Measurements from ENCODE around the gene PTGIS.

The PTGIS gene

DNA sequence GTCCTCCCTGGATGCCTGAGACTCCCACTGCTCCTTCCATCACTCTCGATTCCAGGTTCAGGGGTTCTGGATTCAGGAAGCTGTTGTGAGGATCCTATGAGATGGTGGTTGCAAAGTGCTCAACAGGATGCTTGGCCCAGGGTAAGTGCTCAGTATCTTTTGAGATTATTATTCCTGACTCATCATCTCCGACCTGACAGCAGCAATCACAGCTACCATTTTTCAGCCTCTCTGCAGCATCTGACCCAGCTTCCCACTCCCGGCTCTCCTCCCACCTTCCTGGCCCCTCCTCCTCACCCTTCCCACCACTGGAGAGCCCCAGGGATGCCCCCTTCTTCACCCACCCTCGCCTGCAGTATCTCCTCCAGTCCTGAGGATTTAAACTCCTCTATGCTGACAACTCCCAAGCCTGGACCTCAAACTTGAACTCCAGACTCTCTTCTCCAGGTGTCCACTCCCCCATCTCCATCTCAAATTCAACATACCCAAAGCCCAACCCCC, 48.7 kb downstream of the PTGIS start:
- Histone ChIP-seq H3K9me3 (ENCODE audit: control insufficient read depth, insufficient read depth, low read depth, low read length) (no peaks in the 10 kb centered on the region), H3K27me3 (ENCODE audit: control insufficient read depth, insufficient read depth, low read length) (no peaks in the 10 kb centered on the region), H3K9ac (ENCODE audit: low read length) (no peak overlapping the region), H3K4me3 (ENCODE audit: low read depth, low read length) (no peak overlapping the region), H3K27ac (ENCODE audit: low read depth, low read length) (no peak overlapping the region), H3K36me3 (ENCODE audit: control insufficient read depth, insufficient read depth, low read length) (peaks cover 5% of the 10 kb centered on the region), H3K4me1 (ENCODE audit: control insufficient read depth, insufficient read depth, low read length) (no peaks in the 10 kb centered on the region)

DNA sequence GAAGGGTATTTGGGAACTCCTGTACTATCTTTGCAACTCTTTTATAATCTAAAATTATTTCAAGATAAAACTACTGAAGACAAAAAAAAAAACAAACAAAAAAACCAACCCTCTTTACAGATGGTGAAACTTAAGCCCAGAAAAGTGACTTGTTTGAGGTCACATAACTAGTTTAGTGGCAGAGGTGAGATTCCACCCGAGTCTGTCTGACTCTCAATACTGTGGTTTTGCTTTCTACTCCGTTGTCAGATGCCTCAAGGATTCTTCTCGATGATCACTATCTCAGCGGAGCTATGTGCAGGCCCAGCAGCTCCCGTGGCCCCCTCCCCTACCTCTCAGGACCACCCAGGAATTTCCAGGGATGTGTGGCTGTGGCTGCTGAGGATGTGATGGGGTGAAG, 49.4 kb downstream of the PTGIS start:
- H3K9me3 ChIP-seq (ENCODE audit: control insufficient read depth, insufficient read depth, low read depth, low read length): no peaks in the 10 kb centered on the region
- no peak overlapping the region for H3K9ac ChIP-seq (ENCODE audit: low read length)
- no peaks in the 10 kb centered on the region for H3K36me3 ChIP-seq (ENCODE audit: control insufficient read depth, insufficient read depth, low read length)
- no peaks in the 10 kb centered on the region for H3K27me3 ChIP-seq (ENCODE audit: control insufficient read depth, insufficient read depth, low read length)
- H3K27ac ChIP-seq (ENCODE audit: low read depth, low read length): no peak overlapping the region
- H3K4me1 ChIP-seq (ENCODE audit: control insufficient read depth, insufficient read depth, low read length): no peaks in the 10 kb centered on the region
- no peak overlapping the region for H3K4me3 ChIP-seq (ENCODE audit: low read depth, low read length)

DNA sequence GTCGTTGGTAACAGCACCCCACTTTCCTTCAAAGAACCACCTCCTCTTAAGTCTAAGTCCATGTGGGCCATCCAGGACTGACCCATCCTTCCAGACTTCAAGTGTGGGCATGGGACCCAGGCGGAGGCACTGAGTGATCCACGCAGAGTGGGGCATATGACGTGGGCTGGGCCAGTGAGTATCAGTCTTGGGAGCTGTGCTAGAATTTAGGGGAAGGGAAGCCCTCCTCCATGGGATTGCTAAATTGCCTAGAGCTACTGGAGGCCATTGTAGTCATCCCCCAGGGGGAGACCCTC, 50.2 kb downstream of the PTGIS start:
- H3K27ac ChIP-seq (ENCODE audit: low read depth, low read length): no peak overlapping the region
- H3K27me3 ChIP-seq (ENCODE audit: control insufficient read depth, insufficient read depth, low read length): no peaks in the 10 kb centered on the region
- H3K4me3 ChIP-seq (ENCODE audit: low read depth, low read length): no peak overlapping the region
- no peaks in the 10 kb centered on the region for H3K9me3 ChIP-seq (ENCODE audit: control insufficient read depth, insufficient read depth, low read depth, low read length)
- no peaks in the 10 kb centered on the region for H3K36me3 ChIP-seq (ENCODE audit: control insufficient read depth, insufficient read depth, low read length)
- no peaks in the 10 kb centered on the region for H3K4me1 ChIP-seq (ENCODE audit: control insufficient read depth, insufficient read depth, low read length)
- H3K9ac ChIP-seq (ENCODE audit: low read length): no peak overlapping the region

DNA sequence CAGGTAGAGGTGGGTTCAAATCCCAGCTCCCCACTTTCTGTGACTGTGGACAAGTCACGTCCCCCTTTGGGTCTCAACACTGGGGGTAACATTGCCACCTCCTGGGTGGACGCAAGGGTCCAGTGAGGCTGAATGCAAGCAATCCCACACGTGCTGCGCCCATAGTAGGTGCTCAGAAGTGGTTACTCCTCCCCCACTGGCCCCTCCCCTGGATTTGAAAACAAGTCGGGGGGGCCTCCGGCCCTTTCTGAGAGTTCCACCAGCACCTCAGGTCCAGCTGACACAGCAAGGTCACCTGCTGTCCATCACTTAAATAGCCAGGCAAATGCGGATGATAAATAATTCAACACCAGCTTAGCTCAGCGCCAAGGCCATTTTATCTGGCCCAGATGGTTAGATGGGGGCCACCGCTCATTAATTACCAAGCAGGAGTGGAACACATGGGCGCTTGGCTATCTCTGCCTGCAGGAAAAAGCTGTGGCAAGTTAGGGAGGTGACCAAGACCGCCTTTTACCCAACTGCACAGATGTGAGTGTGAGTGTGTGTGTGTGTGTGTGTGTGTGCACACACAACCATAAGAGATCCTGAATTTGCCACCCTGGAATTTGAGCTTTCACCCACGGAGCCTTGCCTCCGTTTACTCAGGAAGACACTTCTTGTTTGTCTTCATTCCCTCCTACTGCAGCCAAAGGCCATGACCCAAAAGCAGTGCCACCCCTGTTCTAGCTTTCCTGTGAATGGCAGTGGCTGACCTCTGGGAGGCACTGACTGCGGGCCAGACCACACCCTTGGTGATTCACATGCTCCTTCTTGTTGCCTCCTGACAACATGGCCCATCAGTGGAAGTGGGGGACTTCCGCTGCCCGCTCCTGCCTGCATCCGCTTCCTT, 50.8 kb downstream of the PTGIS start:
- Histone ChIP-seq H3K9ac (ENCODE audit: low read length) (no peak overlapping the region), H3K9me3 (ENCODE audit: control insufficient read depth, insufficient read depth, low read depth, low read length) (no peaks in the 10 kb centered on the region), H3K27ac (ENCODE audit: low read depth, low read length) (no peak overlapping the region), H3K4me3 (ENCODE audit: low read depth, low read length) (no peak overlapping the region), H3K4me1 (ENCODE audit: control insufficient read depth, insufficient read depth, low read length) (no peaks in the 10 kb centered on the region), H3K36me3 (ENCODE audit: control insufficient read depth, insufficient read depth, low read length) (peaks cover under 1% of the 10 kb centered on the region; the same call in 1 of the 2 replicates), H3K27me3 (ENCODE audit: control insufficient read depth, insufficient read depth, low read length) (no peaks in the 10 kb centered on the region)

DNA sequence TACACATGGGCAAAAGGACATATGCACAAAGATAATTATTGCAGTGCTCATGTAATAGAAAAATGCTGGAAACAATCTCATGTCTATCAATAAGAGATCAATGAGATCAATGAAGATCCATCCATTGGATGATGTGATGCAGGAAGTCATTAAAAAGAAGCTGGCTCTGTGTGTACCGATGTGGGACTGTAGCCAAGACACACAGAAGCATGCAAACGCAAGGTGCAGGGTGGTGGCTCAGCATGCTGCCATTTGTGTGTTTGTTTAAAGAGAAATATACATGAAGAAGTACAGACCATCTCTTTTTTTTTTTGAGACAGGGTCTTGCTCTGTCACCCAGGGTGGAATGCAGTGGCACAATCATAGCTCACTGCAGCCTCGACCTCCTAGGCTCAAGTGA, 52.4 kb downstream of the PTGIS start:
- Histone ChIP-seq H3K27me3 (ENCODE audit: control insufficient read depth, insufficient read depth, low read length) (no peaks in the 10 kb centered on the region), H3K27ac (ENCODE audit: low read depth, low read length) (no peak overlapping the region), H3K9ac (ENCODE audit: low read length) (no peak overlapping the region), H3K36me3 (ENCODE audit: control insufficient read depth, insufficient read depth, low read length) (peaks cover 2% of the 10 kb centered on the region; the same call in 1 of the 2 replicates), H3K4me3 (ENCODE audit: low read depth, low read length) (no peak overlapping the region), H3K9me3 (ENCODE audit: control insufficient read depth, insufficient read depth, low read depth, low read length) (no peaks in the 10 kb centered on the region), H3K4me1 (ENCODE audit: control insufficient read depth, insufficient read depth, low read length) (no peaks in the 10 kb centered on the region)

DNA sequence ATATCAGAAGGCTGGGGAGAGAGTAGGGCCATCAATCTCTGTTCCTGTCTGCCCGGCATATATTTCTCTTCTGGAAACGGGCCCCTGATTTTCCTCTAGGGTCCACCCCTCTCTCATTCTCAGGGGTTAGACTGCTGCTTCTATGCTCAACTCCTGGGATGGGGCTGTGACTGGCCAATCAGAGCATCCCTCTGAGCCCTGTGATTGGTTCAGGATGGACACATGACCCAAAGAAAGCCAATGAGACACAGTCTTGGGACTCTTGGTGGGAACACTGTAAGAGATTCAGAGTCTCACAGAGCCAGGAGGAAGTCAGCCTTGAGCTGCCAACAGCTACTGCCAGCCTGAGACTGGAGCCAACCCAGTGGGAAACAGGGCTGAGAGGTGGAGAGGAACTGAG, 54.4 kb downstream of the PTGIS start:
- no peak overlapping the region for H3K9ac ChIP-seq (ENCODE audit: low read length)
- peaks cover 2% of the 10 kb centered on the region; the same call in 1 of the 2 replicates for H3K36me3 ChIP-seq (ENCODE audit: control insufficient read depth, insufficient read depth, low read length)
- H3K4me1 ChIP-seq (ENCODE audit: control insufficient read depth, insufficient read depth, low read length): no peaks in the 10 kb centered on the region
- H3K27ac ChIP-seq (ENCODE audit: low read depth, low read length): no peak overlapping the region
- no peaks in the 10 kb centered on the region for H3K9me3 ChIP-seq (ENCODE audit: control insufficient read depth, insufficient read depth, low read depth, low read length)
- no peak overlapping the region for H3K4me3 ChIP-seq (ENCODE audit: low read depth, low read length)
- H3K27me3 ChIP-seq (ENCODE audit: control insufficient read depth, insufficient read depth, low read length): no peaks in the 10 kb centered on the region

DNA sequence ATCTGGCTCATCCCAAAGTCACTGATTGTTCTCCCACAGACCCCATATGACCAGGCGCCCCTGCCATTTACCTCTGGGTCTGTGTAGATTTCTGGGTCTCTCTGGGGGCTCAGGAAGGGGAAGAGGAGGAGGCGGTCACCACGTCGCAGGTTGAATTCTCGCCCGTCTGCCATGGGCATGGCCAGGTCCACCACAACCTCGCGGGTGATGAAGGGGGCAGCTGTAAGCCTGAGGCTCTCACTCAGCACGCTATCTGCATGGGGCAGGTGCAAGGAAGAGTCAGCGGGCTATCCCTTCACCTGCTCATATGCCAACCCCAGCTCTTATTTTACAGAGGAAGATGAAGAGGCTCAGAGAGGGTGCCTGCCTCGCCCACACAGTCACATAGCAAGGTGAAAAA, 54.9 kb downstream of the PTGIS start:
- H3K4me1 ChIP-seq (ENCODE audit: control insufficient read depth, insufficient read depth, low read length): no peaks in the 10 kb centered on the region
- H3K36me3 ChIP-seq (ENCODE audit: control insufficient read depth, insufficient read depth, low read length): peaks cover 2% of the 10 kb centered on the region; the same call in 1 of the 2 replicates
- no peaks in the 10 kb centered on the region for H3K27me3 ChIP-seq (ENCODE audit: control insufficient read depth, insufficient read depth, low read length)
- no peaks in the 10 kb centered on the region for H3K9me3 ChIP-seq (ENCODE audit: control insufficient read depth, insufficient read depth, low read depth, low read length)
- H3K4me3 ChIP-seq (ENCODE audit: low read depth, low read length): no peak overlapping the region
- H3K27ac ChIP-seq (ENCODE audit: low read depth, low read length): no peak overlapping the region
- H3K9ac ChIP-seq (ENCODE audit: low read length): no peak overlapping the region

DNA sequence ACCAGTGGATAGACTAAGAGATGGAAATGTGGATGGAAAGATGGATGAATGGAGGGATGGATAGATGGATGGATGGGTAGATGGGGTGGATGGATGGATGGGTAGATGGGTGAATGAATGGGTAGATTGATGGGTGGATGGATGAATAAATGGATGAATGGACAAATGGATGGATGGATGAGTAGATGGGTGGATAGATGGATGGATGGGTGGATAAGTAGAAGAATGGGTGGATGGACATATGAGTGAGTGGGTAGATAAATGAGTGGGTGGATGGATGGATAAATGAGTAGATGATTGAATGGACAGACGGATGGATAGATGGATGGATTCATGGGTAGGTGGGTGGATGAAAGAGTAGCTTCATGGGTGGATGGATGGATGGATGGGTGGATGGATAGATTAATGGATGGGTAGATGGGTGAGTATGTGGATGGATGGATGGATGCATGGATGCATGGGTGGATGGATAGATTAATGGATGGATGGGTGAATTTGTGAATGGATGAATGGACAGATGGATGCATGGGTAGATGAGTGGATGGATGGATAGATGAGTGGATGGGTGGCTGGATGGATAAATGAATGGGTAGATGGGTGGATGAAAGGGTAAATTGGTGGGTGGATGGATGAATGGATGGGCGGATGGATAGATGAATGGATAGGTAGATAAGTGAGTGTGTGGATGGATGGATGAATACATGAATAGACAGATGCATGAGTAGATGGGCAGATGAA, 56.0 kb downstream of the PTGIS start:
- no peak overlapping the region for H3K9ac ChIP-seq (ENCODE audit: low read length)
- H3K9me3 ChIP-seq (ENCODE audit: control insufficient read depth, insufficient read depth, low read depth, low read length): no peaks in the 10 kb centered on the region
- H3K36me3 ChIP-seq (ENCODE audit: control insufficient read depth, insufficient read depth, low read length): peaks cover 2% of the 10 kb centered on the region; the same call in 1 of the 2 replicates
- no peak overlapping the region for H3K4me3 ChIP-seq (ENCODE audit: low read depth, low read length)
- H3K27ac ChIP-seq (ENCODE audit: low read depth, low read length): no peak overlapping the region
- H3K27me3 ChIP-seq (ENCODE audit: control insufficient read depth, insufficient read depth, low read length): no peaks in the 10 kb centered on the region
- H3K4me1 ChIP-seq (ENCODE audit: control insufficient read depth, insufficient read depth, low read length): no peaks in the 10 kb centered on the region

DNA sequence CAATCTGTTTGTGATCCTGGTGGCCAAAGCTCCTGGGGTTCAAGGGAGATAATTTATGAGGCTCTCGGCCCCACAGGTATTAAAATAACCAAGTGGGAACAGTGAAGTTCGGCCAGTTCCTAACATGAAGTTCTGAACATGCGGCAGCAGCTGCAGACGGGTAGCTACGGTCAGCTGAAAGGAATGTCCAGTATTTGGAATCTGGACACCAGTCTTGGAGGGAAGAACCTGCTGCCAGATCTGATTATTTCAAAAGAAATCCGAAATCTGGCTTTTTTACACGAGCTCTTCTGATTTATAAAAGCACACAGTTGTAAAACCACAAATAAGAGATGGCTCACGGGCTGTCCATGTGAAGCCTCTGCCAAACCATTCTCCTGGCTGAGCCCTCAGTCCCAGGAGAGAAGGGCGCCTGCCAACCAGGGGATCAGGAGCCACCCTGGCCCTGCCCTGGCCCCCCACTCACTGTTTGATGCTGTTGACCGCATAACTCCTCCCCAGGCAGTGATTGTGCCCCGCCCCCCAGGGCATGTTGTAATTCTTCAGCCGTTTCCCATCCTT, 57.3 kb downstream of the PTGIS start:
- H3K9ac ChIP-seq (ENCODE audit: low read length): no peak overlapping the region
- H3K27ac ChIP-seq (ENCODE audit: low read depth, low read length): no peak overlapping the region
- no peak overlapping the region for H3K4me3 ChIP-seq (ENCODE audit: low read depth, low read length)
- peaks cover 2% of the 10 kb centered on the region; the same call in 1 of the 2 replicates for H3K36me3 ChIP-seq (ENCODE audit: control insufficient read depth, insufficient read depth, low read length)
- H3K9me3 ChIP-seq (ENCODE audit: control insufficient read depth, insufficient read depth, low read depth, low read length): no peaks in the 10 kb centered on the region
- no peaks in the 10 kb centered on the region for H3K27me3 ChIP-seq (ENCODE audit: control insufficient read depth, insufficient read depth, low read length)
- H3K4me1 ChIP-seq (ENCODE audit: control insufficient read depth, insufficient read depth, low read length): no peaks in the 10 kb centered on the region

DNA sequence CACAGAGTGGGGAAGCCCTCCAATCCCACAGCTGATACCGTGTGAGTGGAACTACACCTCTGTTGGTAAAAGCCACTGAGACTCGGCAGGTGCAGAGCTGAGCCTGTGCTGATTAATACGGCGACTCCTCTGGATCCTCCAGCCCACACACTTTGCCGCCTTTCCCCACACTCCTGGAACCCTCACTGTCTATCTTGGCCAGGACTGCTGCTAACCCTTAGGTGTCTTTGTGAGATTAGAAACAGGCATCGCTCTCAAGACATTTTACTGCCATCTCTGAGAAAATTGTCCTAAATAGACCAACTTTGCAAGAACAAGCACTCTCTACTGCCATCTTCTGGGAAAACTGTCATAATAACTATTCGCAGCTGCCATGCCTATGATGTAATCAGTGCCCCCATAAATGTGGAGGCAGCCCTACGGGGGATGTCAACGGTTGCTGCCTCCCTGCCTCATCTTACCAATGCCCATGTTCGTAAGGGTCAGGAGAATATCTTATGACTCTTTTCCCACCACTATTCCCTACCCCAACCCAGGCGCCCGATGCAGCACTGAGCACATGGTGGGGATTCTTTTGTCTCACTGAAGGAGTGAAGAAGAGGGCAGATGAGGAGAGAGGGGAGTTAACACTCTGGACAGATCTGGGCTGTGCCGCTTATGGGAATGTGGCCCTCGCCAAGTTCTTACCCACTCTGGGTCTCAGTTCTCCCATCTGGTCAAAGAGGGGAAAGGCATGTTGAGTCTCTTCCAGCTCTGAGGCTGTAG, 59.3 kb downstream of the PTGIS start:
- Histone ChIP-seq H3K27ac (ENCODE audit: low read depth, low read length) (no peak overlapping the region), H3K4me3 (ENCODE audit: low read depth, low read length) (no peak overlapping the region), H3K4me1 (ENCODE audit: control insufficient read depth, insufficient read depth, low read length) (no peaks in the 10 kb centered on the region)

More for the DNA sequence above, 59.3 kb downstream of the PTGIS start:
- Histone ChIP-seq H3K27me3 (ENCODE audit: control insufficient read depth, insufficient read depth, low read length) (no peaks in the 10 kb centered on the region), H3K9ac (ENCODE audit: low read length) (no peak overlapping the region), H3K36me3 (ENCODE audit: control insufficient read depth, insufficient read depth, low read length) (peaks cover 2% of the 10 kb centered on the region; the same call in 1 of the 2 replicates), H3K9me3 (ENCODE audit: control insufficient read depth, insufficient read depth, low read depth, low read length) (no peaks in the 10 kb centered on the region)

All from HUES6 (cell line).